K562 (cell line): Measurements from ENCODE around the gene NOPCHAP1. TPM values are rescaled to one million over a fixed set of nuclear protein-coding genes. Genes with fewer than 3 reads are reported as not detected.

Experiments used
- ATAC-seq: fragments of 200-7000 bp; cut with Tn5 transposase; 3 replicates; pipeline ENCODE4 v1.9.1; 2020; ENCODE audit warnings: moderate library complexity
- BruUV-seq: library from RNA; stranded (reverse); fragments of 400-500 nt; replicated peaks from 2 replicates; lab custom pipeline; 2021; lab: Mats Ljungman, UMichigan
- CTCF ChIA-PET: fragments of 300-600 bp; formaldehyde crosslinking; extraction: SDS; loops from one replicate; lab custom pipeline; 2021; ENCODE audit warnings: low intra/inter-chr PET ratio; lab: Yijun Ruan, JAX
- POLR2A ChIA-PET: fragments of 300-600, 350-650 bp; sonication (Branson Sonifier 250); formaldehyde crosslinking; extraction: SDS; loops from one replicate; lab custom pipeline; 2021; ENCODE audit warnings: antibody characterized with exemption, inconsistent platforms; lab: Yijun Ruan, JAX
- DNase-seq, 4 experiments: peaks; one replicate each; pipeline versions ENCODE4 v3.0.0 to v3.0.0-alpha.2; 2011 to 2018; ENCODE audit warnings: low spot score in 3 of 4, mixed read lengths in 3 of 4; ENCODE audit errors: extremely low read depth in 1 of 4
- FAIRE-seq: peaks from 2 replicates; lab custom pipeline; 2011; peaks lifted over from hg19 to GRCh38; lab: Jason Lieb, UNC
- H2AFZ ChIP-seq: 2 replicates; pipeline ENCODE4 v1.6.0; 2011; ENCODE audit warnings: low read depth, low read length, control low read depth, inconsistent platforms
- H3K27ac ChIP-seq: fragments of 200-600 bp; 3 replicates; pipeline ENCODE4 v1.8.0; 2011; ENCODE audit warnings: low read depth, mild to moderate bottlenecking, control low read depth, inconsistent platforms, low read length, moderate library complexity, mixed read lengths; ENCODE audit errors: extremely low read depth
- H3K27me3 ChIP-seq, 2 experiments: fragments of 300-600 bp in 1 of 2; 2 replicates in 1 of 2; 3 replicates in 1 of 2; pipeline versions ENCODE4 v1.6.0 to v1.8.0; 2011; ENCODE audit warnings: inconsistent platforms in 2 of 2, low read length in 2 of 2, mild to moderate bottlenecking in 1 of 2, mixed read lengths in 1 of 2, moderate library complexity in 1 of 2; ENCODE audit not compliant: control insufficient read depth in 2 of 2, insufficient read depth in 2 of 2
- H3K36me3 ChIP-seq: fragments of 300-600 bp; 3 replicates; pipeline ENCODE4 v1.8.0; 2011; ENCODE audit warnings: mild to moderate bottlenecking, low read length, inconsistent platforms; ENCODE audit not compliant: control insufficient read depth, insufficient read depth
- H3K4me1 ChIP-seq, 2 experiments: fragments of 200-600 bp in 1 of 2; replicated peaks in 1 of 2; 2 replicates in 1 of 2; 3 replicates in 1 of 2; pipeline versions ENCODE4 v1.5.1 to v1.8.0; 2011; ENCODE audit warnings: inconsistent platforms in 2 of 2, low read length in 2 of 2, mild to moderate bottlenecking in 1 of 2, mixed read lengths in 1 of 2, moderate library complexity in 1 of 2; ENCODE audit not compliant: control insufficient read depth in 2 of 2, insufficient read depth in 2 of 2
- H3K4me2 ChIP-seq: 2 replicates; pipeline ENCODE4 v1.6.1; 2011; ENCODE audit warnings: low read length, control low read depth, inconsistent platforms, mixed read lengths; ENCODE audit not compliant: insufficient read depth
- H3K4me3 ChIP-seq: fragments of 200-600 bp; sonication (generic), shearing (Covaris generic); 2 replicates; pipeline ENCODE4 v1.5.1; 2016; ENCODE audit warnings: control low read depth, inconsistent platforms
- H3K79me2 ChIP-seq: fragments of 200-600 bp; 3 replicates; pipeline ENCODE4 v1.8.0; 2011; ENCODE audit warnings: low read length, inconsistent platforms; ENCODE audit not compliant: control insufficient read depth, insufficient read depth
- H3K9ac ChIP-seq, 2 experiments: 2 replicates each; pipeline versions ENCODE4 v1.6.0 to v1.6.1; 2011; ENCODE audit warnings: low read depth in 2 of 2, low read length in 2 of 2, control low read depth in 1 of 2, inconsistent platforms in 1 of 2, mild to moderate bottlenecking in 1 of 2, mixed read lengths in 1 of 2; ENCODE audit not compliant: insufficient read depth in 1 of 2
- H3K9me1 ChIP-seq: one replicate; pipeline ENCODE4 v1.6.0; 2011; ENCODE audit warnings: inconsistent platforms, mild to moderate bottlenecking, low read length, moderate library complexity; ENCODE audit not compliant: control insufficient read depth, insufficient read depth
- H3K9me3 ChIP-seq: replicated peaks from 2 replicates; pipeline ENCODE4 v1.5.1; 2011; ENCODE audit warnings: low read depth, low read length, inconsistent platforms; ENCODE audit not compliant: control insufficient read depth, insufficient read depth
- H4K20me1 ChIP-seq: replicated peaks from 2 replicates; pipeline ENCODE4 v1.6.1; 2011; ENCODE audit warnings: low read length, inconsistent platforms, mixed read lengths; ENCODE audit not compliant: control insufficient read depth, insufficient read depth
- ASH1L ChIP-seq: fragments of 450-650 bp; IDR thresholded peaks from 2 replicates; pipeline ENCODE4 v1.6.1; 2018; ENCODE audit warnings: borderline replicate concordance, mild to moderate bottlenecking, low read depth; ENCODE audit not compliant: partially characterized antibody
- KLF13 ChIP-seq: fragments of 450-650 bp; IDR thresholded peaks from 2 replicates; pipeline ENCODE4 v1.6.1; 2016; ENCODE audit warnings: missing genetic modification characterization, low read depth, mild to moderate bottlenecking, missing compliant biosample characterization, moderate library complexity, borderline replicate concordance
- NFIC ChIP-seq: fragments of 450-650 bp; IDR thresholded peaks from 2 replicates; pipeline ENCODE4 v1.6.1; 2017; ENCODE audit warnings: mild to moderate bottlenecking, inconsistent platforms
- TAF1 ChIP-seq: IDR thresholded peaks from 2 replicates; pipeline ENCODE4 v1.6.1; 2011; ENCODE audit warnings: mild to moderate bottlenecking, low read length, moderate library complexity; ENCODE audit not compliant: insufficient read depth, control insufficient read depth, severe bottlenecking; ENCODE audit errors: extremely low read depth
- WGBS: fragments of 100-300 bp; shearing (Covaris generic); methylation state at CpG from one replicate; pipeline ENCODE4 v1.1.6; 2016; ENCODE audit warnings: low coverage, mixed read lengths; ENCODE audit not compliant: insufficient coverage; ENCODE audit errors: missing lambda C conversion rate; 5-methylcytosine and 5-hydroxymethylcytosine counted together
- in situ Hi-C: fragments of 300-500 bp; cut with MboI; formaldehyde crosslinking; loops from 4 replicates; pipeline ENCODE4 v1.15.0; 2018; ENCODE audit warnings: inconsistent platforms, mixed read lengths
- intact Hi-C: fragments of 100-400 bp; cut with micrococcal nuclease; formaldehyde crosslinking; loops from 2 replicates; pipeline ENCODE4 v1.14.2; 2022
- polyA plus RNA-seq, 8 experiments: library from polyadenylated mRNA; depleted of rRNA in 4 of 8; stranded (reverse) in 5 of 8; unstranded in 3 of 8; fragments of >200 nt; fragmentation: Nextera tagmentation in 2 of 8; fragmentation: Illumina TruSeq in 1 of 8; extraction: Ambion mirVana in 2 of 8; extraction: Trizol in 1 of 8; gene quantifications; 2 replicates each; pipeline versions ENCODE4 v1.2.1 to v1.2.3, GENCODE V29; 2011 to 2014; ENCODE audit warnings: inconsistent platforms in 1 of 8, missing spikeins in 1 of 8
- total RNA-seq, 7 experiments: library from RNA; depleted of rRNA in 6 of 7; stranded (reverse); fragments of >200 nt in 6 of 7; fragmentation: Illumina TruSeq in 2 of 7; extraction: Trizol in 2 of 7; gene quantifications; 2 replicates each; pipeline versions ENCODE4 v1.2.1 to v1.2.3, GENCODE V29; 2011 to 2021; ENCODE audit warnings: low replicate concordance in 1 of 7

NOPCHAP1 gene
- total and polyA plus RNA-seq, 9 of the 15 experiments (the other 6 are each of a cell fraction or from before 2014, with no cell fraction given): 19.4 to 108 (median 33.4) TPM

DNA sequence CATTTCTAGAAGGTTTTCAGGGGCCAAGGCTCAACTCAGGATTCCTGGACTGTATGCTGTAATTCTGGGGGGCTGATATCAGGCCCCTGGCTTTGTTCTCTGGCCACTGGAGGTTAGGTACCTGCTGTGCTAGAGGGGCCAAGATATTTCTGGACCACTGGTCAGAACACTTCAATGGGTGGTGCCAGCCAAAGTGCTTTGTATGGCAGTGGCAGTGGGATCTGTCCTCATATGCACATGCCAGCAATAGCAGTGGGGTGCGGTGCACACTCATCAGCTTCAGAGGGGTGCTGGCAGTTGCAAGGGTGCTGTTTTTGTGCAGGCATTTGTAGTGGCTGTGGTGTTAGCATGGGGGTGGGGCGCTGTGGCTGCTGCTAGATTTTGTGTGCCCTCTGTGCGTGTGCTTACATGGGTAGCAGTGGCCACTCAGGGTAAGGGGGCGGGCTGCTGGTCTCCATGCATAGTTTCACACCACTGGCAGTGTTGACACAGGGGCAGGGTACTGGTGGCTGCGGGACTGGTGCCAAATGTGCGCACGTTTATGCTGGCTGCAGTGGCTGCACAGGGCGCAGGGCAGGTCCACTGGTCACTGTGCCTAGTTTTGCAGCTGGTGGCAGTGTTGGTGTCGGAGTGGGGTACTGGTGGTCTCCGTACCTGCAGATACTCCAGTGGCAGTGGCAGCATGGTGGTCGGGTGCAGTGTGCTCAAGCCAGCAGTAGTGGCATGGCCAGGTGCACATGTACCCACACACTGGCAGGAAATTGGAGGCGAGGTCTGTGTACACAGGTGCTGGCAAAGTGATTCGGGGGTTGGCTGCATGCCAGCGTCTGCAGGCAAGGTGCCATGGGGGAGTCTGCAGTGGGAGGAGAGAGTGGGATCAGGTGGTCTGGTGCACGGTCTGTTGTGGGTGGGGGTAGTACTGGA lies 12.6 kb downstream of the NOPCHAP1 start:
- DNase-seq: no peak
- TF ChIP-seq NFIC (peak; percentile 67), KLF13 (no peak)
- TF ChIP-seq, all 486 proteins: peak for 1
- Histone ChIP-seq H3K79me2 (no peaks in the 10 kb centered on the region), H3K9me1 (no peaks in the 10 kb centered on the region), H4K20me1 (no peaks in the 10 kb centered on the region), H3K4me2 (no peak overlapping the region), H2AFZ (no peak overlapping the region), H3K36me3 (peaks cover 95% of the 10 kb centered on the region; the same call in 2 of the 3 replicates), H3K27ac (no peak overlapping the region), H3K9ac (no peak overlapping the region), H3K4me3 (no peak overlapping the region), H3K27me3 (no peaks in the 10 kb centered on the region), H3K9me3 (no peaks in the 10 kb centered on the region), H3K4me1 (no peaks in the 10 kb centered on the region)
- ChIA-PET POLR2A (no interaction called here), CTCF (no interaction called here)
- in situ Hi-C loops: no loop called here
- ATAC-seq (no peak), FAIRE-seq (no peak)
- BruUV-seq: no TSS peak
- WGBS: 90% methylated on average over 15 of the region's 15 CpGs
- intact Hi-C loops: no loop called here

DNA sequence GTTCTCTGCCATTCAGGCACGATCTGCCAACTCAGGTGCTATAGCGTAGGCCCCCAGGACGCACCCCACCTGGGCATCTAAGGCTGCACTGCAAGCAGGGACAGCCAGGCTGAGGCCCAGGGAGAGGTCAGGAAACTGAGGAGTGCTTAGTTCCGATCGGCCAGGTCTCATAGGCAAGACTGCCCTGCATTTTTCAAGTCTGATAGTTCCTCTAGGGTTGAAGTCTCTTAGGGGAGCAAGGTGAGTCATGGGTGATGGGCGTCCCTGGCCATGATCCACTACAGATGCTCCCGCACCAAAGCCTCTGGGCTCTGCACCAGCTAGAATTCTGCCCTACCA lies 13.2 kb downstream of the NOPCHAP1 start:
- H3K27ac ChIP-seq: no peak overlapping the region
- H3K9ac ChIP-seq: no peak overlapping the region
- H2AFZ ChIP-seq: no peak overlapping the region
- no peaks in the 10 kb centered on the region for H3K4me1 ChIP-seq
- H4K20me1 ChIP-seq: no peaks in the 10 kb centered on the region
- H3K9me3 ChIP-seq: no peaks in the 10 kb centered on the region
- no TSS peak for BruUV-seq
- 81% methylated on average over 7 of the region's 7 CpGs for WGBS
- no peak for DNase-seq
- ChIA-PET POLR2A (no interaction called here), CTCF (no interaction called here)
- no peak for FAIRE-seq
- peaks cover 93% of the 10 kb centered on the region; the same call in 2 of the 3 replicates for H3K36me3 ChIP-seq
- H3K4me2 ChIP-seq: no peak overlapping the region
- no peaks in the 10 kb centered on the region for H3K79me2 ChIP-seq
- H3K4me3 ChIP-seq: no peak overlapping the region
- no peaks in the 10 kb centered on the region for H3K9me1 ChIP-seq
- TF ChIP-seq ASH1L (no peak), TAF1 (no peak)
- TF ChIP-seq, all 486 proteins: peak for 0
- intact Hi-C loops (no loop called here), in situ Hi-C loops (no loop called here)
- no peak for ATAC-seq
- no peaks in the 10 kb centered on the region for H3K27me3 ChIP-seq
